Gastrocnemius medialis (tissue), 4 donors: ENCODE measurements around the gene KDELR3. TPM values are rescaled to one million over a fixed set of nuclear protein-coding genes. Genes with fewer than 3 reads are reported as not detected.

ENCODE experiments used
- ATAC-seq, 2 donors: fragments of 150-250 bp; one replicate each; pipeline ENCODE4 v1.9.1; 2016
- DNase-seq, 2 donors: peaks; one replicate each; pipeline ENCODE4 v3.0.0-alpha.2; 2019
- H3K27ac ChIP-seq, 4 donors: fragments of 200-600 bp; sonication (generic); 1 replicate in 1 of 4; 2 replicates in 3 of 4; pipeline ENCODE4 v1.5.1; 2016 to 2018; ENCODE audit warnings: mild to moderate bottlenecking in 2 of 4, moderate library complexity in 1 of 4
- H3K27me3 ChIP-seq, 3 donors: fragments of 200-600 bp; sonication (generic) in 2 of 3; 1 replicate in 1 of 3; 2 replicates in 2 of 3; pipeline versions ENCODE4 v1.5.1 to v1.6.0; 2016 to 2019; ENCODE audit warnings: mild to moderate bottlenecking in 1 of 3, moderate library complexity in 1 of 3
- H3K36me3 ChIP-seq, 2 donors: fragments of 200-600 bp; sonication (generic) in 1 of 2; one replicate each; pipeline ENCODE4 v1.5.1; 2017 to 2018
- H3K4me1 ChIP-seq, 2 donors: fragments of 200-600 bp; sonication (generic) in 1 of 2; one replicate each; pipeline ENCODE4 v1.5.1; 2016 to 2017; ENCODE audit warnings: mild to moderate bottlenecking in 2 of 2
- H3K4me3 ChIP-seq, 4 donors: fragments of 200-600 bp; sonication (generic) in 3 of 4; 1 replicate in 1 of 4; 2 replicates in 3 of 4; pipeline ENCODE4 v1.5.1; 2016 to 2019; ENCODE audit warnings: mild to moderate bottlenecking in 2 of 4
- H3K9me3 ChIP-seq, 3 donors: fragments of 200-600 bp; sonication (generic) in 2 of 3; 1 replicate in 1 of 3; 2 replicates in 2 of 3; pipeline ENCODE4 v1.5.1; 2016 to 2019
- POLR2A ChIP-seq, 2 donors: fragments of 450-650 bp; IDR thresholded peaks; one replicate each; pipeline ENCODE4 v1.6.1; 2017; ENCODE audit warnings: antibody characterized with exemption in 2 of 2, mild to moderate bottlenecking in 2 of 2, moderate library complexity in 2 of 2
- in situ Hi-C, 4 donors: fragments of 200-750 bp; cut with MboI; loops; one replicate each; pipeline versions ENCODE4 v1.15.0 to v1.8.0; 2017; ENCODE audit warnings: low sequenced_read_pairs in 4 of 4
- intact Hi-C: fragments of 100-400 bp; cut with DNase I; formaldehyde crosslinking; loops from one replicate; pipeline ENCODE4 v1.15.1; 2023; ENCODE audit warnings: low total_unique reads
- total RNA-seq, 4 donors: library from RNA; depleted of rRNA; stranded (reverse); fragments of >200 nt; gene quantifications; one replicate each; pipeline versions ENCODE4 v1.1.0 to v1.2.3, GENCODE V29; 2016
- TF ChIP-seq, protein P1 (sequence below), 5 experiments: fragments of 450-650 bp in 3 of 5; fragments of 200-600 bp in 2 of 5; sonication (generic) in 2 of 5; IDR thresholded peaks in 4 of 5; conservative IDR thresholded peaks in 1 of 5; 1 replicate in 4 of 5; 2 replicates in 1 of 5; pipeline ENCODE4 v1.5.1; 2016 to 2019; ENCODE audit warnings: antibody characterized with exemption in 5 of 5, mild to moderate bottlenecking in 3 of 5, moderate library complexity in 3 of 5

KDELR3 gene
- total RNA-seq, 4 donors from 2014 or later = 0.34 to 2.0 (median 1.3) TPM; not detected in 1

- H3K9me3 ChIP-seq = no peaks in the 10 kb centered on the region
- no peak overlapping the region for H3K4me3 ChIP-seq
- in situ Hi-C loops = no loop called here
- no peaks in the 10 kb centered on the region for H3K4me1 ChIP-seq
- TF ChIP-seq POLR2A (IDR thresholded peaks at IDR 0.05) = no peak
- TF ChIP-seq, protein P1, sequence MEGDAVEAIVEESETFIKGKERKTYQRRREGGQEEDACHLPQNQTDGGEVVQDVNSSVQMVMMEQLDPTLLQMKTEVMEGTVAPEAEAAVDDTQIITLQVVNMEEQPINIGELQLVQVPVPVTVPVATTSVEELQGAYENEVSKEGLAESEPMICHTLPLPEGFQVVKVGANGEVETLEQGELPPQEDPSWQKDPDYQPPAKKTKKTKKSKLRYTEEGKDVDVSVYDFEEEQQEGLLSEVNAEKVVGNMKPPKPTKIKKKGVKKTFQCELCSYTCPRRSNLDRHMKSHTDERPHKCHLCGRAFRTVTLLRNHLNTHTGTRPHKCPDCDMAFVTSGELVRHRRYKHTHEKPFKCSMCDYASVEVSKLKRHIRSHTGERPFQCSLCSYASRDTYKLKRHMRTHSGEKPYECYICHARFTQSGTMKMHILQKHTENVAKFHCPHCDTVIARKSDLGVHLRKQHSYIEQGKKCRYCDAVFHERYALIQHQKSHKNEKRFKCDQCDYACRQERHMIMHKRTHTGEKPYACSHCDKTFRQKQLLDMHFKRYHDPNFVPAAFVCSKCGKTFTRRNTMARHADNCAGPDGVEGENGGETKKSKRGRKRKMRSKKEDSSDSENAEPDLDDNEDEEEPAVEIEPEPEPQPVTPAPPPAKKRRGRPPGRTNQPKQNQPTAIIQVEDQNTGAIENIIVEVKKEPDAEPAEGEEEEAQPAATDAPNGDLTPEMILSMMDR (IDR thresholded peaks at IDR 0.05 in 4 of 5, conservative IDR thresholded peaks at IDR 0.05 in 1 of 5) = no peak
- intact Hi-C loops = no loop called here
- DNase-seq (no peak), ATAC-seq (no peak)
- no peak overlapping the region for H3K27ac ChIP-seq
- no peaks in the 10 kb centered on the region for H3K36me3 ChIP-seq
- H3K27me3 ChIP-seq = no peaks in the 10 kb centered on the region
Observed at GRCh38 chr22:38523029-38523428, 55.1 kb downstream of the KDELR3 start.

DNA sequence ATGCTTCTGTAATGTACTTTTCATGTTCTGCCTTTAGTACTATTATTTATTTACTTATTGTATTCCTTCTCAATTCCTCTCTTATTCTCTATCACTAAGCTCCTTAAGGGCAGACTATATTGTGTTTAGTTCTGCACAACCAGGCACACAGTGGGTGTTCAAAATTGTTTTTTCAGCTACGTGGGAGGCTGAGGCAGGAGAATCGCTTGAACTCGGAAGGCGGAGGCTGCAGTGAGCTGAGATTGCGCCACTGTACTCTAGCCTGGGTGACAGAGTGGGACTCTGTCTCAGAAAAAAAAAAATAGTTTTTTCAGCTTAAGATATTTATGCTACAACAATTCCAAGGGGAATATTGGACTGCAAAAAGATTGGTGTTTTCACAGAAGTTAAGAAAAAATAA, 55.6 kb downstream of the KDELR3 start:
- intact Hi-C loops = no loop called here
- TF ChIP-seq, protein P1 (IDR thresholded peaks at IDR 0.05 in 4 of 5, conservative IDR thresholded peaks at IDR 0.05 in 1 of 5) = no peak
- TF ChIP-seq POLR2A (IDR thresholded peaks at IDR 0.05) = no peak
- no peak overlapping the region for H3K4me3 ChIP-seq
- in situ Hi-C loops = no loop called here
- no peak for ATAC-seq
- DNase-seq = no peak
- H3K4me1 ChIP-seq = no peaks in the 10 kb centered on the region
- no peaks in the 10 kb centered on the region for H3K27me3 ChIP-seq
- no peak overlapping the region for H3K27ac ChIP-seq
- H3K9me3 ChIP-seq = no peaks in the 10 kb centered on the region
- no peaks in the 10 kb centered on the region for H3K36me3 ChIP-seq

DNA sequence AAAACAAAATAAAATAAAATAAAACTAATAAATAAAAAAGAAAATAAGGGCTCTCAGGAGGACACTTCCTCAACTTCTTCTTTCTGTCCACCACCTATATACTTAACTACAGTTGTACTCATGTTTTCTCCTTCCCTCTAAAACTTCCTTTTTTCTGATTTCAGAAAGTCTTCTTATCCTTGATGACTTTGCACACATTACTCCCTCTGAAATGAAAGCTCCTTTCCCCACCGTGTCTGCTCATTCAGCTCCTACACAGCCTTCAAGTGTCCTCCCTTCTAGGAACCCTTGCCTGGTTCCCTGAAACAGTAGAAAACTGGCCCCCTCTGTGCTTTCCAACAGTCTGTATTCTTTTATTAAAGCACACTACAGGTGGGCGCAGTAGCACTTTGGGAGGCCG, 56.5 kb downstream of the KDELR3 start:
- ATAC-seq = no peak
- in situ Hi-C loops = no loop called here
- Histone ChIP-seq H3K36me3 (no peaks in the 10 kb centered on the region), H3K27ac (no peak overlapping the region), H3K9me3 (no peaks in the 10 kb centered on the region), H3K4me1 (no peaks in the 10 kb centered on the region), H3K4me3 (no peak overlapping the region), H3K27me3 (no peaks in the 10 kb centered on the region)
- DNase-seq = no peak
- TF ChIP-seq POLR2A (IDR thresholded peaks at IDR 0.05) = no peak
- TF ChIP-seq, protein P1 (IDR thresholded peaks at IDR 0.05 in 4 of 5, conservative IDR thresholded peaks at IDR 0.05 in 1 of 5) = no peak
- intact Hi-C loops = no loop called here

GRCh38 chr22:38531251-38531938, 63.5 kb downstream of the KDELR3 start:
- in situ Hi-C loops (no loop called here), intact Hi-C loops (no loop called here)
- Histone ChIP-seq H3K4me1 (no peaks in the 10 kb centered on the region), H3K36me3 (no peaks in the 10 kb centered on the region), H3K27ac (no peak overlapping the region), H3K4me3 (no peak overlapping the region), H3K27me3 (no peaks in the 10 kb centered on the region), H3K9me3 (no peaks in the 10 kb centered on the region)
- no peak for ATAC-seq
- no peak for TF ChIP-seq POLR2A (IDR thresholded peaks at IDR 0.05)
- TF ChIP-seq, protein P1 (IDR thresholded peaks at IDR 0.05 in 4 of 5, conservative IDR thresholded peaks at IDR 0.05 in 1 of 5) = no peak
- no peak for DNase-seq

Other genes with a start within 250 kb of the KDELR3 start
- gene TMEM184B, start 195.1 kb upstream of the KDELR3 start, total RNA-seq = 10 to 100 TPM; 25.4 to 40.7 (median 31.2) TPM
- 10 to 100 TPM; 29.8 to 66.3 (median 40.3) TPM for gene CSNK1E, start 150.7 kb upstream of the KDELR3 start, total RNA-seq
- gene KCNJ4, start 12.9 kb upstream of the KDELR3 start, total RNA-seq = not detected
- gene DDX17, start 38.2 kb downstream of the KDELR3 start, total RNA-seq = 100 to 1,000 TPM; 108 to 329 (median 206) TPM
- under 1 TPM in 1 of 4 donors, not detected in 3; 0.18 TPM for gene DMC1, start 102.1 kb downstream of the KDELR3 start, total RNA-seq
- gene FAM227A, start 188.3 kb downstream of the KDELR3 start, total RNA-seq = under 1 TPM in 1 of 4 donors, not detected in 3; 0.02 TPM
- 10 to 100 TPM in 2 of 4 donors, 1 to 10 TPM in 2; 8.0 to 15.7 (median 12.6) TPM for gene CBY1, start 188.5 kb downstream of the KDELR3 start, total RNA-seq
- gene TOMM22, start 213.9 kb downstream of the KDELR3 start, total RNA-seq = 10 to 100 TPM; 37.1 to 47.1 (median 46.3) TPM
- 10 to 100 TPM; 25.1 to 50.5 (median 42.4) TPM for gene JOSD1, start 232.8 kb downstream of the KDELR3 start, total RNA-seq
- 100 to 1,000 TPM in 1 of 4 donors, 10 to 100 TPM in 3; 27.7 to 124 (median 36.0) TPM for gene GTPBP1, start 237.8 kb downstream of the KDELR3 start, total RNA-seq